Amygdala (tissue), 56 donors: ENCODE data around the gene RECK.
"Not testable (repeated sequence)": the region's sequence is repeated elsewhere in the genome, so short reads cannot be mapped to it uniquely, and the experiment has no call there.

Experiments
- DNase-seq, 56 donors: peaks; one replicate each; lab custom pipeline; 2025; lab: John Stamatoyannopoulos, UW

RECK gene

DNA sequence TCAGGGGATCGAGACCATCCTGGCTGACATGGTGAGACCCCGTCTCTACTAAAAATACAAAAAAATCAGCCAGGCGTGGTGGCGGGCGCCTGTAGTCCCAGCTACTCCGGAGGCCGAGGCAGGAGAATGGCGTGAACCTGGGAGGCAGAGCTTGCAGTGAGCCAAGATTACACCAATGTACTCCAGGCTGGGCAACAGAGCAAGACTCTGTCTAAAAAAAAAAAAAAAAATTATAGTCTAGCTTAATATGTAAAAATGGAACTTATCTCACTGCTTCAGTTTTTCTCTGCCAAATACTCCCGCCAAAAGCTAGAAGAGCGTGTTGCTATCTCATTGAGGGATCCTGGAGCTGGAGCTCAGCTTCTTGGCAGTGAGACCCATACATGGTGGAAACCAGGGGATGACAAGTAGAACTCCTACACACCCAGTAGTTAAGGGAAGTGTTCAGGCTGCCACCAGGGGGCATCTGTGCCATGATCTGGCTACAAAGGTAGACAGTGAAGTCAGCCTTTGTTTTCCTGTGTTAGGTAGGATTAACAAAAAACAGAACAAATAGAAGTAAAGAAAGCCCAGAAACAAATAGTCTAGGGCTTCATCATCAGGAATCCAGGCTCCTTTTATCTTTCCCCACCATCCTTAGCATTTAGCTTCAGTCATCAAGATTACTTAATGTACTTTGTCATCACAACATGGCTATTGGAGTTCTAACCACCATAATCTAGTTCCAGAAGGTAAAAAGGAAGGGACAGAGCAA is 66.2 kb downstream of the RECK start:
- peak in 48 of 56 donors; percentile 4 to 86 (median 42) for DNase-seq

DNA sequence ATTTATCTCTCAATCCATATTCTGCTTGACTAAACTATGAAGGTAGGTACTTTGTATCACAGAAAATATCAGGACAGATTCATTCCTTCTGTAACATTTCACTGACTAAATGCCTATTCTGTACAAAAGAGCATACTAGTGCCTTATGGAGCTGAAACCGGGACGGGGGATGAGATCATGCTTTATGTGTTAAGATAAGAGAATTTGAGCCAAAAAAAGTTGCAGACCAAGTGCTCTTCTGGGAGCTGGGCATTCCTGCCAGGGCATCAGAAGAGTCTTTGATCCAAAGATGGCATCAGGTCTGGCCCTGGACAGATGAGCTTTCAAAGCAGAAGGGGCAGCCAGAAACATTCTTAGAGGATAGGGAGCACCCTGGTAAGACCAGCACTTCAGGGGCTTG is 72.4 kb downstream of the RECK start:
- DNase-seq = no peak

GRCh38 chr9:36110434-36110833 is 73.7 kb downstream of the RECK start:
- no peak for DNase-seq

GRCh38 chr9:36112516-36112915 is 75.8 kb downstream of the RECK start:
- DNase-seq = no peak

GRCh38 chr9:36113999-36114398 is 77.3 kb downstream of the RECK start:
- no peak for DNase-seq

DNA sequence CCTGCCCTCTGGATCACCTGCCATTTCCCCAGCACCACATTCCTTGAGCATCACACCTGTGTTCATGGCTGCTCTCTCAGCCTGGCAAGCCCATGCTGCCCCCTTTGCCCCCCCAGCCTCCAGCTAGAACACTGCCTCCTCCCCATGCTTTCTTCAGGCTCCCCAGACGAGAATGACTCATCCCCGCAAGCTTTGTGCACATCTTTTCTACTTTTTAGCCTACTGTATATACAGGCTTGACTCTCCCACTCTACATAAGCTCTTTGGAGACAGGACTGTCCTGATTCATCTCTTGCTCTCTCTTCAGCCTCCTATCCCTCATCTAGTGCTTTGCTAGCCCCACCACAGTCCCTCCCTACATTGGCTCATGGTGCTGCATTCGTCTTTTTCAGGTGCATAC is 79.9 kb downstream of the RECK start:
- DNase-seq = no peak

DNA sequence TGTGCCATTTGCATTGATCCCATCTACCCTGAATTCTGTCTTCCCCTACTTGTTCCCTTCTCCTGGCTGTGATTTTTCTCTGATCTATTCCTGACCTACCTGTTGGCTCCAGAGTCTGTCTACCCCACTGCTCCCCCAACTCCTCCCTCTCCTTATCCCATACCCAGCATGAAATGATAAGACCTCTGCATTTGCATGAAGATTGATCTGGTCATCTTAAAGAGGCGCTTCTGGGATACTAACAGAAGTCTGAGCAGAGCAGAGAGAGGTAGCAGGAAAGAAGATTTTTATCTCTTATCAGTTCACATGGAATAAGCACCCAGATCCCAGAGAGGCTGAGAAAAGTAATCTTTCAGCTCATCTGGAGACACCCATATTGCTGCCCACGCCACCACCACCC is 81.5 kb downstream of the RECK start:
- no peak for DNase-seq

- peak in 2 of 56 donors; percentile 14 to 24 for DNase-seq
Measured at GRCh38 chr9:36118706-36119105, 82.0 kb downstream of the RECK start.

DNA sequence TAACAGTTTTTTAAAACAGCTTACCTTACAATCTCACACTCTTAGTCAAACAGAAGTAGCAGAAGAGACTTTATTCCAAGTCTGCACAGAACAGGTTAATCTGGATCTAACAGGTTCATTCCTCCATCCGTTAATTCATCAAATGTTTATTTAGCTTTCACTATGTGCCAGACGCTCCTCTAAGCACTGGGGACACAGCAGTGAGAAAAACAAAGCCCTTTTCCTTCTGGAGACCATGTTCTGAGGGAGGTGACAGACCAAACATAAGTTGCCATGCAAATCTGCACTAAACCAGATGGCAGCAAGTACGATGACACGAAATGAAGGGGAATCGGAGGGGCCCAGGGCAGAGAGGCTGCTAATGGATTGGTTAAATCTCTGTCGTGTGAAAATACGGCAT is 82.8 kb downstream of the RECK start:
- DNase-seq = no peak

GRCh38 chr9:36120705-36121104 is 84.0 kb downstream of the RECK start:
- DNase-seq = no peak

DNA sequence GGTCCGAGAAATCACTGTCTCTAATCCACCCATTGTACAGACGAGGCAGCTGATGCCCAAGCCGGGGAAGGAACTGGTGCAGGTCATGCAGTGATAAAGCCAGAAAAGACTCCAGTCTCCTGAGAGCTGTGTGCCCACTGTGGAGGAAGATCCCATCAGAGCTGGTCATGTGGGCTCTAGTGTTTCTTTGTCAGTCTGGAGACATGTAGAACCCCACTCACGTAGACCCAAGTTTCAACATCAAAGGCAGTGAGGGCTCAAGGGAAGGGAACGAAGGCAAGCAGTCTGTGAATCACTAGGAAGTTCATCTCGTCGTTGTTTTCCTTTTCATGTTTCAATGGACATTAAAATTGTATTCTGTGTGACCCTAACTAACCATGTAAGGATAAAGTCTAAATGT is 85.3 kb downstream of the RECK start:
- no peak for DNase-seq

DNA sequence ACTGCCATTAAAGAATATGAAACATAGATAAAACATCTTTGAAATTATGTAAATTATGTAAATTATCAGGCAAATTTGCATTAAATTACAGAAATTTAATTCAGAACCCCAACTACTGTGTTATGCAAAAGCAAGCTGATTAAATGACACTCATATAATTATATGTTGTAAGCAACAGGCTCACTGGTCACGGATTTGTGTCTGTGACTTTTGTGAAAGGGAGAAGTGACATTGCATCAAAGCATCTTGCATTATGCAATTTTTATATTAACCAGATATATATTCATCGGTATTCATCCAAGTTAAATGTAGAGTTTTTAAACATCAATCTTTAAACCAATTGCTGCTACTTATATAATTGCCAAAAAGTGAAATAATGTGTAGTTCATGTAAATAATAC is 86.8 kb downstream of the RECK start:
- no peak for DNase-seq

DNA sequence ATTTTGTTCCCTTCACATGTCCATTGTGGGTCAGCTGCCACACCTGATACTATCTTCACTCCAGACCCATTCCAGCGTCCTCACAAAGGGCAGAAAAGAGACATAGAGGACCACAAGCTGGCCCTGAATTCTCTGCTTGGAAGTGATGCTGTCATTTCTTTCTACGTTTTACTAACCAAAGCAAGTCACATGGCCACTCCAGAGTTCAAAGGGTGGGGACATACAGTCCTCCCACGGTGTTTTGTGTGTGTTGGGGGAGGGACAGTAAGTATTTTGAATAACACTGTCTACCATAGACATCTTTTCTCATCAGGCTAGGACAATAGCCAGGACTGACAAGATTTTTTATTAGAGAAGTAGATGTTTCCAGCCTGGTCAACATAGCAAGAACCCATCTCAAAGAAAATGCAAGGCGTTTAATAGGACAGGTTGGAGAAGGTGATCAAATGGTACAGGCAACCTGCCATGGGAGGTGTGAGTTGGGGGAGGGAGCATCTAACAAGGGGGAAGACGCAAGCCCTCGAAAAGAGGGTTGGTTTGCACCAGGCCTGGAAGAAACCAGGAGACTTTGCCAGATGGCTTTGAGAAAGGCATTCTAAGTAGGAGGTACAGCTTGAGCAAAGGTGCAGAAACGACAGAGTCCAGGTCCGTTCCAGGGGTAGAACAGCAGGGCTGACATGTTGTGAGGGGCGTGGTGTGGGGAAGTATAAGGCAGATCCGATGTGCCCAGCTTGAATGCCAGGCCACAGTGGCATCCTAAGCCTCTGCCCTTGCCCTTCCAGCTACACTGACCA is 88.5 kb downstream of the RECK start:
- no peak for DNase-seq

GRCh38 chr9:36126016-36126730 is 89.5 kb downstream of the RECK start:
- DNase-seq = no peak

- DNase-seq = peak in 1 of 56 donors; percentile 5
Measured at GRCh38 chr9:36127652-36128244, 91.0 kb downstream of the RECK start.

DNA sequence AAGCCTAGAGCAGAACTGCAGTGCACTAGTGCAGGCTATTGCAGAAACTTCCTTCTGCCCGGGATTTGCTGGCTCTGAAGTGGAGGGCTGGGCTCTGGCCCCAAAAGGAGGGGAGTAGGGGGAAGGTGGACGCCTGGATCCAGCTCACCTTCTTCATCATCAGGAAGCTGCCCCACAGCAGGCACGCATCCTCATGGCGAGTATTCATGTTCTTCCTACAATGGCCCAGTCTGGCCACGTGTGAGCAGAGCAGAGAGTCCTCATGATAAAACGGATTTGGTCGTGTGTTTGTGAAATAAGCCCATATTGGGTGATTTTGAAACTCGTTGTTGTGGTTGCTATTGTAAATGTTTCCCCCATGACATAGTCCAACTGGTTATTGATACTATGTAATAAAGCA is 91.6 kb downstream of the RECK start:
- no peak for DNase-seq

DNA sequence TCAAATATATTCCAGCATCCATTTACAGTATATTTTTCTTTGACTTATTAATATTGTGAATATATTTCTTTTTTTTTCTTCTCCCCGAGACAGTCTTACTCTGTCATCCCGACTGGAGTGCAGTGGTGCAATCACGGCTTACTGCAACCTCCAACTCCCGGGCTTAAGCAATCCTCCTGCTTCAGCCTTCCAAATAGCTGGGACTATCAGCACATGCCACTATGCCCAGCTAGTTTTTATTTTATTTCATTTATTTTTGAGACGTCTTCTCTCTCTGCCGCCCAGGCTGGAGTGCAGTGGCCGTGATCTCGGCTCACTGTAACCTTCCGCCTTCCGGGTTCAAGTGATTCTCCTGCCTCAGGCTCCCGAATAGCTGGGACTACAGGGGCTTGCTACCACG is 92.4 kb downstream of the RECK start:
- no peak for DNase-seq

DNA sequence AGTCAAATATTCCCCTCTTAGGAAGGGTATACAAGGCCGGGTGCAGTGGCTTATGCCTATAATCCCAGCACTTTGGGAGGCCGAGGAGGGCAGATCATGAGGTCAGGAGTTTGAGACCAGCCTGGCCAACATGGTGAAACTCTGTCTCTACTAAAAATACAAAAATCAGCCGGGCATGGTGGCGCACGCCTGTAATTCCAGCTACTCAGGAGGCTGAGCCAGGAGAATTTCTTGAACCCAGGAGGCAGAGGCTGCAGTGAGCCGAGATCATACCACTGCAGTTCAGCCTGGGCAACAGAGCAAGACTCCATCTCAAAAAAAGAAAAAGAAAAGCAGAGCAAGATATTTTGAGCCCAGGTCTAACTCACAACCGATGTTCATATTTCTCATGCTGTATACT is 95.0 kb downstream of the RECK start:
- DNase-seq = not testable (repeated sequence)

GRCh38 chr9:36132086-36132485 is 95.4 kb downstream of the RECK start:
- no peak for DNase-seq

GRCh38 chr9:36134761-36135505 is 98.2 kb downstream of the RECK start:
- no peak for DNase-seq
